Activated CD4-positive, alpha-beta T cell treated with anti-CD3 and anti-CD28 coated beads for 24 hours (primary cell): ENCODE results near the gene RINL.
A peak's percentile ranks its signal among the peaks of the same experiment; 100 is the strongest.
"Not testable (repeated sequence)": the region's sequence is repeated elsewhere in the genome, so short reads cannot be mapped to it uniquely, and the experiment has no call there.

Source experiments
- DNase-seq, 2 donors: peaks; one replicate each; pipeline ENCODE4 v3.0.0-alpha.2; 2020; ENCODE audit warnings: low read depth in 2 of 2

RINL gene

GRCh38 chr19:38875656-38876395 lies 2.2 kb downstream of the RINL start:
- no peak for DNase-seq

GRCh38 chr19:38873400-38873799 lies 4.7 kb downstream of the RINL start:
- DNase-seq: not testable (repeated sequence)

- DNase-seq: no peak
Measured at GRCh38 chr19:38870612-38871011, 7.5 kb downstream of the RINL start.

- peak; percentile 84 to 91 for DNase-seq
Measured at GRCh38 chr19:38869836-38870607, 8.1 kb downstream of the RINL start.

- DNase-seq: no peak
Measured at GRCh38 chr19:38869160-38869835, 8.8 kb downstream of the RINL start.

GRCh38 chr19:38868551-38868950 lies 9.5 kb downstream of the RINL start:
- no peak for DNase-seq

GRCh38 chr19:38867171-38867780 lies 10.8 kb downstream of the RINL start:
- DNase-seq: no peak

- no peak for DNase-seq
Measured at GRCh38 chr19:38862321-38863059, 15.6 kb downstream of the RINL start.

GRCh38 chr19:38861368-38861767 lies 16.7 kb downstream of the RINL start:
- no peak for DNase-seq

- not testable (repeated sequence) for DNase-seq
Measured at GRCh38 chr19:38859631-38860204, 18.4 kb downstream of the RINL start.

- DNase-seq: no peak
Measured at GRCh38 chr19:38856813-38857212, 21.3 kb downstream of the RINL start.

- DNase-seq: not testable (repeated sequence)
Measured at GRCh38 chr19:38855751-38856150, 22.3 kb downstream of the RINL start.

- not testable (repeated sequence) for DNase-seq
Measured at GRCh38 chr19:38854961-38855360, 23.1 kb downstream of the RINL start.

GRCh38 chr19:38853214-38853613 lies 24.9 kb downstream of the RINL start:
- no peak for DNase-seq

- no peak for DNase-seq
Measured at GRCh38 chr19:38852231-38853044, 25.6 kb downstream of the RINL start.

GRCh38 chr19:38851622-38852230 lies 26.3 kb downstream of the RINL start:
- DNase-seq: peak; percentile 88 to 90

- no peak for DNase-seq
Measured at GRCh38 chr19:38850976-38851621, 27.0 kb downstream of the RINL start.

GRCh38 chr19:38850436-38850975 lies 27.6 kb downstream of the RINL start:
- DNase-seq: peak; percentile 95 to 97
